Measurements from ENCODE around the gene VIPR2. TPM values are rescaled to one million over a fixed set of nuclear protein-coding genes. Genes with fewer than 3 reads are reported as not detected.

The VIPR2 gene
- polyA plus RNA-seq, 1 experiment: not detected

- Histone ChIP-seq H3K27me3 (ENCODE audit: control insufficient read depth, insufficient read depth, low read length) (no peaks in the 10 kb centered on the region), H3K36me3 (ENCODE audit: control insufficient read depth, insufficient read depth, low read length) (no peaks in the 10 kb centered on the region), H3K4me3 (ENCODE audit: low read depth, low read length) (no peak overlapping the region)
- no peak for TF ChIP-seq CTCF (IDR thresholded peaks at IDR 0.05; ENCODE audit: insufficient read depth, low read depth, low read length)
- POLR2A ChIA-PET: no interaction called here
- no peak for DNase-seq (ENCODE audit: low read depth)
- CTCF ChIA-PET: interaction anchor here (1.0 to 1.1 kb wide), 2 partner anchors 10 to 16 kb away, joined by 3 read pairs; no protein-coding TSS in a partner anchor
Observed at GRCh38 chr7:159011722-159012022, 133.0 kb downstream of the VIPR2 start.

DNA sequence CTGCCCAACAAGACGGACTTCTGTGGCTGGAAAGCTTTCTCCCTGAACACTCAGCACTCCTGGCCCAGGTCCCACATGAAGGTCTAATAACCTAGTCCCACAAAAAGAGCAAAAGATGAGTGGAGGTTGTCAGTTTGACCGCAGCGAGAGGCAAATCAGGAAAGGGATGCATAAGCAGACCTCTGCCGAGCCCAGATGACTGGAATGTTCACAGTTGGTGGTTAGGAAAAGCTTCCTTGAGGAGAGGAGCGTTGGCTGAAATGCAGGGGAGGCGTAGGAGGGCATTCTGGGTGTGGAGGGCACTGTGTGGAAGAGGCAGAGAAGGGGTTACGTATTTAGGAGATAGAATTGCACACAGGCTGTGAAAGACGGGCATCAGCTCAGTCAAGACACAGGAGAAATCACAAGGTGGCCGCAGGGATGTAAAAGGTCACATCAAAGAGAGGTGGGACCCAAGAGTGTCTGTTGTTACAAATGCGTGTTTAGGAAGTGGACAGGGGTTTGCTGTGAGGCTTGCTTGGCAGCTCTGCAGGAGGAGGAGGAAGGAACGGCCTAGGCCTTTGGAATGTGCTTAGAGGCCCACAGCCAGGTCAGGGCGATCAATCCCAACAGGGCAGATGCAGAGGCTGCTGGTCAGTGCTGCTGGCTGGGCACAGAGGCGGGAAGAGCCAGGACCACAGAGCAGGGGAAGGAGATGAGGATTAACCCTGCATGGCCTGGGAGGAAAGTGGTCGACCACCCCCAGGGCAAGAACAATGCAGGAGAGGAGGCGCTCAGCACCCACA lies 133.5 kb downstream of the VIPR2 start:
- no peak overlapping the region for H3K4me3 ChIP-seq (ENCODE audit: low read depth, low read length)
- no peak for DNase-seq (ENCODE audit: low read depth)
- ChIA-PET POLR2A (no interaction called here), CTCF (interaction anchor here (0.7 to 1.1 kb wide), 3 partner anchors 10 to 1212 kb away, joined by 3 read pairs; no protein-coding TSS in a partner anchor)
- no peak for TF ChIP-seq CTCF (IDR thresholded peaks at IDR 0.05; ENCODE audit: insufficient read depth, low read depth, low read length)
- no peaks in the 10 kb centered on the region for H3K36me3 ChIP-seq (ENCODE audit: control insufficient read depth, insufficient read depth, low read length)
- H3K27me3 ChIP-seq (ENCODE audit: control insufficient read depth, insufficient read depth, low read length): no peaks in the 10 kb centered on the region

DNA sequence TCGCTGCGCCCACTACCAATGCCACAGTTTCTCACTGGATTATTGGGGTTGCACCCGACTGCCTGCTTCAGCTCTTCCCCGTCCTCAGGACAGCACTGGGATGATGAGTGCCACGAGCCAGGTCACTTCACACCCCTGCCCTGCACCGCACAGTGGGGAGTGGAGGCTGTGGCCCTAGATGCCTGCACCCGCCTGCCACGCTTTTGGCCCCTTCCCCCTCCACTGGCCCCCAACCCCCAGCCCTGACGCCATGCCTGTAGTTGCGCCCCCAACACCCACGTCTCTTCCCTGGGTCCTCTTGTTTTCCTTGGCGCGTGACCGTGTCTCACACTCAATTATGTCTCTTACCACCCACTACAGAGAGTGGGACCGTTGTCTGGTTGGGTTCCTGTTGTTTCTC lies 134.3 kb downstream of the VIPR2 start:
- no peaks in the 10 kb centered on the region for H3K36me3 ChIP-seq (ENCODE audit: control insufficient read depth, insufficient read depth, low read length)
- H3K27me3 ChIP-seq (ENCODE audit: control insufficient read depth, insufficient read depth, low read length): no peaks in the 10 kb centered on the region
- CTCF ChIA-PET: no interaction called here
- DNase-seq (ENCODE audit: low read depth): no peak
- POLR2A ChIA-PET: no interaction called here
- no peak for TF ChIP-seq CTCF (IDR thresholded peaks at IDR 0.05; ENCODE audit: insufficient read depth, low read depth, low read length)
- H3K4me3 ChIP-seq (ENCODE audit: low read depth, low read length): no peak overlapping the region

DNA sequence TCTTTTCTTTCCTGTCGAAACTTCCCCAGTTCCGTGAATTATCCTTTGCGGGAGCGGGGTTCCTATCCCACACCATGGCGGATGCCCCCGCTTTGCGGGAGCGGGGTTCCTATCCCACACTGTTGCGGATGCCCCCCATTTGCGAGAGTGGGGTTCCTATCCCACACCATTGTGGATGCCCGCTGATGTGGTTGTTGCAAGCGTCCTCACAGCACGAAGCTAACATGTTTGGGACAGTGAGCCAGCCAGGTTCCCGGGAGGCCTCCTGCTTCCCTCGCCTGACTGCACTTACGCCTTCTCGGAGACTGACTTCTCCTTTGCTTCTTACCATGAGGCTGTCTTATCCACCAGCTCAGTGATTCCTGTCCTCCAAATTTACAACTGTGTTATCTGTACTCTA lies 134.7 kb downstream of the VIPR2 start:
- ChIA-PET CTCF (no interaction called here), POLR2A (no interaction called here)
- H3K27me3 ChIP-seq (ENCODE audit: control insufficient read depth, insufficient read depth, low read length): no peaks in the 10 kb centered on the region
- no peak overlapping the region for H3K4me3 ChIP-seq (ENCODE audit: low read depth, low read length)
- no peak for DNase-seq (ENCODE audit: low read depth)
- TF ChIP-seq CTCF (IDR thresholded peaks at IDR 0.05; ENCODE audit: insufficient read depth, low read depth, low read length): no peak
- no peaks in the 10 kb centered on the region for H3K36me3 ChIP-seq (ENCODE audit: control insufficient read depth, insufficient read depth, low read length)

DNA sequence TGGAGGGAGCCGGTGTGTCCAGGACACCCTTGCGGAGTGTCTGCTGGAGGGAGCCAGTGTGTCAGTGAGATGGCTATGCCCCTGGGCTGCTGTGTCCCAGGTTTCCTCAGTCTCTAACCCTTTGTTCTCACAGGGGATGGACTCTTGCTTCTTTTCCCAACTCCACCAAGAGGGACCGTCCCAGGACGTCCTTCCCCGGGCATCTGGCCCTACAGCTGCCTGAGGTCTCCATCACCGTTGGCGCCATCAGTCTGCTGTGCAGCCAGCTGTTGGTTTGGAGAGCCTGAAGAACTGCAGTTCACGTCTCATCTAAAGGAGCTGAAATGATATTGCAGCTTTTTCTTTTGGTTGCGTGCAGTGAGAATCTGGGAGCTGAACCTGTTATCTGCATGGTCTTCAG lies 136.2 kb downstream of the VIPR2 start:
- H3K36me3 ChIP-seq (ENCODE audit: control insufficient read depth, insufficient read depth, low read length): no peaks in the 10 kb centered on the region
- H3K4me3 ChIP-seq (ENCODE audit: low read depth, low read length): no peak overlapping the region
- POLR2A ChIA-PET: no interaction called here
- no peak for TF ChIP-seq CTCF (IDR thresholded peaks at IDR 0.05; ENCODE audit: insufficient read depth, low read depth, low read length)
- CTCF ChIA-PET: no interaction called here
- no peaks in the 10 kb centered on the region for H3K27me3 ChIP-seq (ENCODE audit: control insufficient read depth, insufficient read depth, low read length)
- DNase-seq (ENCODE audit: low read depth): no peak
